ENCODE results near the gene DGCR6L. TPM values are rescaled to one million over a fixed set of nuclear protein-coding genes. Genes with fewer than 3 reads are reported as not detected.
A peak's percentile ranks its signal among the peaks of the same experiment; 100 is the strongest.
"Not testable (repeated sequence)": the region's sequence is repeated elsewhere in the genome, so short reads cannot be mapped to it uniquely, and the experiment has no call there.

DGCR6L gene
- total RNA-seq, 4 donors from 2014 or later: 17.2 to 101 (median 34.9) TPM

- Histone ChIP-seq H3K27me3 (no peaks in the 10 kb centered on the region), H3K4me1 (peaks cover 0 to 11% of the 10 kb centered on the region in 2 donors), H3K4me3 (peak within 1 kb of the TSS; percentile 17 to 33), H3K27ac (peak within 1 kb of the TSS; percentile 0 to 68), H3K9me3 (no peaks in the 10 kb centered on the region), H3K36me3 (no peaks in the 10 kb centered on the region)
- intact Hi-C loops (cut with DNase I; ENCODE audit: low total_unique reads): loop anchor here (2.0 kb wide), 1 partner anchor 112 kb away; no protein-coding TSS in a partner anchor
- DNase-seq: peak; percentile 41 to 68
- TF ChIP-seq CTCF (IDR thresholded peaks at IDR 0.05): peak; percentile 36 to 97 (median 86)
- TF ChIP-seq POLR2A (IDR thresholded peaks at IDR 0.05): no peak
Measured at GRCh38 chr22:20268279-20269012, 51.4 kb downstream of the DGCR6L start, which contains the start of gene RTN4R. Gene RTN4R (minus strand): TSS chr22:20268318. CDS start chr22:20268092, 226 bp downstream.

DNA sequence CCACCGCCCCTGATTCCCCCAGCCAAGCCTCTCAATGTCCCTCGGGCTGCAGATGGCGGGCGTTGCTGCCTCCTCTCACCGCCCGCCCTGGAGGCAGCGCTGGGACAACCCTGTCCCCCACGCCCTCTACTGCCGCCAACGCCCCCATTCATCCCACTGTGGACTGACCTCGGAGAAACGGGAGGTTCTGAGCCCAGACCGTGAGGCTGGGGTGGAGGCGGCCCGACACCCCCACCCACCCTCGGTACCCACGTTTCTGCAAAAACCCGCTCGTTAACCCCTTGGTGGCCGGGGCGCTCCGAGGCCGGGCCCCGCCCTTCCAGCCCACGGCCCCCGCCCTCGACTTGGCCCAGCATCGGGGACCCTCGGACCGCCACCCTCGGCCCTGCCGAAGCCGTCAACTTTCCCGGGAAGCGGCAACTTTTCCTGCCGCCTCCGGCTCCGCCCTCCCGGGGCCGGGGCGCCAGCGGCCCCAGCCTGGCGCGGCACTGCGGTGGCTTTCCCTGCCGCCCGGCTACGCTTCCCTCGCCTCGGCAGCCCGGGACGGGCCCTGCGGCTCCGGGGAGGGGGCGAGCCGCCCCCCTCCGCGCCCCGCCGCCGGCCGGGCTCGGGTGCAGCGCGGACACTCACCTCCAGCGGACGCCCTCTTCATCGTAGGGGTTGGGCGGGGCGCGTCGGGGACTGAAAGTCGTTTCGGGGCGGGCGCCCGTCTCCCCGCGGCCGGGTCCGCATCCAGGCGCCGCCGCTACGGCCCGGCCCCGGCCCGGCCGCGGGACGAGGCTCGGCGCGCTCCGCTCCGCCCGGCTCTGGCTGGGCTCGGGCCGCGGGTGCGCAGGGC lies 52.2 kb downstream of the DGCR6L start:
- H3K27ac ChIP-seq: peak overlapping the region in 1 of 2 donors; percentile 68
- peak overlapping the region; percentile 17 to 33 for H3K4me3 ChIP-seq
- H3K4me1 ChIP-seq: peaks cover 0 to 11% of the 10 kb centered on the region in 2 donors
- intact Hi-C loops (cut with DNase I; ENCODE audit: low total_unique reads): loop anchor here (2.0 kb wide), 1 partner anchor 111 kb away; no protein-coding TSS in a partner anchor
- no peaks in the 10 kb centered on the region for H3K36me3 ChIP-seq
- no peak for DNase-seq
- H3K9me3 ChIP-seq: no peaks in the 10 kb centered on the region
- H3K27me3 ChIP-seq: no peaks in the 10 kb centered on the region
- no peak for TF ChIP-seq POLR2A (IDR thresholded peaks at IDR 0.05)

GRCh38 chr22:20266667-20267440 lies 53.0 kb downstream of the DGCR6L start:
- not testable (repeated sequence) for H3K9me3 ChIP-seq

GRCh38 chr22:20265772-20266666 lies 53.8 kb downstream of the DGCR6L start:
- DNase-seq; H3K36me3 ChIP-seq; H3K9me3 ChIP-seq; H3K27me3 ChIP-seq; intact Hi-C loops (cut with DNase I; ENCODE audit: low total_unique reads); H3K4me3 ChIP-seq; H3K27ac ChIP-seq: not testable (repeated sequence)
- peaks cover 0 to 11% of the 10 kb centered on the region in 2 donors for H3K4me1 ChIP-seq

More at GRCh38 chr22:20266667-20267440, 53.0 kb downstream of the DGCR6L start:
- H3K27ac ChIP-seq; DNase-seq; H3K27me3 ChIP-seq; H3K36me3 ChIP-seq; intact Hi-C loops (cut with DNase I; ENCODE audit: low total_unique reads): not testable (repeated sequence)
- H3K4me1 ChIP-seq: peaks cover 0 to 11% of the 10 kb centered on the region in 2 donors
- H3K4me3 ChIP-seq: peak overlapping the region in 1 of 2 donors; percentile 17

- no peaks in the 10 kb centered on the region for H3K9me3 ChIP-seq
- no peaks in the 10 kb centered on the region for H3K27me3 ChIP-seq
- TF ChIP-seq POLR2A (IDR thresholded peaks at IDR 0.05) (no peak), CTCF (IDR thresholded peaks at IDR 0.05) (no peak)
- intact Hi-C loops (cut with DNase I; ENCODE audit: low total_unique reads): no loop called here
- H3K27ac ChIP-seq: no peak overlapping the region
- H3K36me3 ChIP-seq: no peaks in the 10 kb centered on the region
- peaks cover 0 to 11% of the 10 kb centered on the region in 2 donors for H3K4me1 ChIP-seq
- DNase-seq: no peak
- H3K4me3 ChIP-seq: no peak overlapping the region
Measured at GRCh38 chr22:20264614-20265452, 55.0 kb downstream of the DGCR6L start.

Other genes starting within 250 kb of the DGCR6L start
- 10 to 100 TPM; 13.2 to 56.2 (median 33.5) TPM for gene DGCR8, start 239.8 kb downstream of the DGCR6L start, total RNA-seq
- gene RANBP1, start 204.0 kb downstream of the DGCR6L start, total RNA-seq: 100 to 1,000 TPM in 2 of 4 donors, 10 to 100 TPM in 2; 57.6 to 233 (median 135) TPM
- 100 to 1,000 TPM in 1 of 4 donors, 10 to 100 TPM in 3; 30.9 to 123 (median 45.3) TPM for gene TRMT2A, start 202.8 kb downstream of the DGCR6L start, total RNA-seq
- 10 to 100 TPM in 3 of 4 donors, 1 to 10 TPM in 1; 2.4 to 87.9 (median 20.1) TPM for gene ZDHHC8, start 188.3 kb downstream of the DGCR6L start, total RNA-seq
- gene CCDC188, start 169.0 kb downstream of the DGCR6L start, total RNA-seq: 1 to 10 TPM in 2 of 4 donors, not detected in 2; 2.7 to 4.3 TPM
- gene RTN4R, start 51.7 kb downstream of the DGCR6L start, total RNA-seq: 10 to 100 TPM in 1 of 4 donors, 1 to 10 TPM in 1, not detected in 2; 5.0 to 12.9 TPM
- 10 to 100 TPM in 3 of 4 donors, 1 to 10 TPM in 1; 8.2 to 32.0 (median 10.8) TPM for gene ZNF74, start 74.1 kb upstream of the DGCR6L start, total RNA-seq
- 10 to 100 TPM; 22.9 to 84.5 (median 30.1) TPM for gene SCARF2, start 117.8 kb upstream of the DGCR6L start, total RNA-seq
- gene KLHL22, start 175.7 kb upstream of the DGCR6L start, total RNA-seq: 10 to 100 TPM; 14.1 to 73.8 (median 42.7) TPM
- gene MED15, start 187.6 kb upstream of the DGCR6L start, total RNA-seq: 100 to 1,000 TPM in 1 of 4 donors, 10 to 100 TPM in 3; 16.5 to 110 (median 38.6) TPM

Measured in uterus (tissue), 4 donors.